ENCODE measurements around the gene TADA3.
A peak's percentile ranks its signal among the peaks of the same experiment; 100 is the strongest.

TADA3 gene

GRCh38 chr3:9792405-9793160 is at the start of gene TADA3, which contains the start of gene ARPC4:
Gene TADA3 (minus strand): TSS chr3:9792473. CDS start chr3:9791466, 1,007 bp downstream.
Gene ARPC4 (plus strand): TSS chr3:9793082. CDS start chr3:9793122, 40 bp downstream.
- DNase-seq: peak; percentile 94

- DNase-seq: no peak
Measured at GRCh38 chr3:9841015-9841414, 48.7 kb upstream of the TADA3 start.

GRCh38 chr3:9838856-9839255 is 46.6 kb upstream of the TADA3 start:
- DNase-seq: no peak

- DNase-seq: no peak
Measured at GRCh38 chr3:9837701-9838582, 45.7 kb upstream of the TADA3 start.

- DNase-seq: no peak
Measured at GRCh38 chr3:9834520-9835380, 42.5 kb upstream of the TADA3 start.

GRCh38 chr3:9833078-9833477 is 40.8 kb upstream of the TADA3 start:
- DNase-seq: no peak

GRCh38 chr3:9831253-9831652 is 39.0 kb upstream of the TADA3 start:
- DNase-seq: no peak

GRCh38 chr3:9828801-9829755 is 36.8 kb upstream of the TADA3 start:
- DNase-seq: no peak

- DNase-seq: peak; percentile 44
Measured at GRCh38 chr3:9826815-9827573, 34.7 kb upstream of the TADA3 start.

- DNase-seq: no peak
Measured at GRCh38 chr3:9825451-9826040, 33.3 kb upstream of the TADA3 start.

- DNase-seq: peak; percentile 10
Measured at GRCh38 chr3:9820946-9821345, 28.7 kb upstream of the TADA3 start.

- no peak for DNase-seq
Measured at GRCh38 chr3:9820543-9820942, 28.3 kb upstream of the TADA3 start.

- no peak for DNase-seq
Measured at GRCh38 chr3:9818666-9819335, 26.5 kb upstream of the TADA3 start.

- DNase-seq: no peak
Measured at GRCh38 chr3:9817436-9817835, 25.2 kb upstream of the TADA3 start.

- no peak for DNase-seq
Measured at GRCh38 chr3:9815986-9816385, 23.7 kb upstream of the TADA3 start.

- DNase-seq: no peak
Measured at GRCh38 chr3:9812870-9813483, 20.7 kb upstream of the TADA3 start.

GRCh38 chr3:9810846-9811245 is 18.6 kb upstream of the TADA3 start:
- DNase-seq: no peak

GRCh38 chr3:9810433-9810770 is 18.1 kb upstream of the TADA3 start:
- no peak for DNase-seq

- peak; percentile 83 for DNase-seq
Measured at GRCh38 chr3:9809615-9810432, 17.6 kb upstream of the TADA3 start, which contains the start of gene TTLL3. Gene TTLL3 (plus strand): TSS chr3:9810262. CDS start chr3:9810662, 400 bp downstream.

Measured in NCI-H69 (cell line).